SK-N-MC (cell line): ENCODE measurements around the gene ALDH3B2.

Experiments
- EZH2 ChIP-seq: fragments of 200-600 bp; sonication (generic); IDR thresholded peaks from one replicate; pipeline ENCODE4 v1.6.1; 2017; ENCODE audit warnings: antibody characterized with exemption
- FOXP2 ChIP-seq: optimal IDR thresholded peaks from 2 replicates; pipeline ENCODE3; 2011; ENCODE audit warnings: mild to moderate bottlenecking, moderate library complexity; ENCODE audit not compliant: insufficient read depth; ENCODE audit errors: extremely low read length, control extremely low read depth
- POLR2AphosphoS5 ChIP-seq: IDR thresholded peaks from 2 replicates; pipeline ENCODE4 v1.6.1; 2012; ENCODE audit warnings: mild to moderate bottlenecking, low read depth, low read length, borderline replicate concordance

DNA sequence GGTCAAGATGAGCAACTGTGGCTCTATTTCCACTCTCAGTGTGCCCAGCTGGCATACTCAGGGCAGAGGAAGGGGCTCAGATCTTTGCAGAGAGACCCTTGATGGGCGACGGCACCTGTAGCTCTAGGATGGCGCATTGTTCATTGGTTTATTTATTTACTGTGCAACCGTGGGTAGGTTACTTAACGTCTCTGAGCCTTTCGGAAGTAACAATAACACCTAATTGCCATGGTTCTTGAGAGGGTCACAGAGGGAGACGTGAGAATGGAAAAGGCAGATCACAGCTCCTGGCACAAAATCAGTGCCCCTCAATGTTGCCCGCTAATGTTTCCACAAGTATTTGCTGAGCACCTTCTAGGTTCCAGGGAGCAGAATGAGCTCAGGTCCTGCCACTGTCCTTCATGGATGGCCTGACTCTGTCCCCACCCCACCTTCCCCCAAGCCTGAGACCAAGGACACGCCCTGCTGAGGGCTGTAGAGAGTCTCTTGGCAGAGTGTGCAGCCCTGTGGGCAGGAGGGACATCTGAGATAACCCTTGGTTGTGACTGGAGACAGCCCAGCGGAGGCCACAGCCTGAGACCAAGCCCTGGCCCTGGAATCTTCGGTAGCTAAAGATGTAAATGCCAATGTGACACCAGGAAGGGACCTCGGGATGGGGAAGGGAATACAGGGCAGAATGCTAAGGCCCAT, 780 bp upstream of the ALDH3B2 start:
- no peak for TF ChIP-seq EZH2
- no peak for TF ChIP-seq POLR2AphosphoS5
- no peak for TF ChIP-seq FOXP2
